ENCODE results near the gene PKM. TPM values are rescaled to one million over a fixed set of nuclear protein-coding genes. Genes with fewer than 3 reads are reported as not detected.

PKM gene
- total and polyA plus RNA-seq, 9 of the 15 experiments (the other 6 are each of a cell fraction or from before 2014, with no cell fraction given), result 140 to 825 (median 383) TPM

GRCh38 chr15:72276326-72276700, 45.3 kb upstream of the PKM start:
- FAIRE-seq (no peak), ATAC-seq (no peak), DNase-seq (ENCODE audit: extremely low read depth in 1 of 4, low spot score in 3 of 4) (no peak)
- Histone ChIP-seq H3K9me3 (replicated peaks; ENCODE audit: control insufficient read depth, insufficient read depth, low read depth, low read length) (no peaks in the 10 kb centered on the region), H3K9ac (ENCODE audit: insufficient read depth in 1 of 2, low read depth in 2 of 2, low read length in 2 of 2) (no peak overlapping the region), H3K27ac (ENCODE audit: extremely low read depth, low read depth, low read length) (no peak overlapping the region), H4K20me1 (replicated peaks; ENCODE audit: control insufficient read depth, insufficient read depth, low read length) (no peaks in the 10 kb centered on the region), H2AFZ (ENCODE audit: low read depth, low read length) (no peak overlapping the region), H3K4me2 (ENCODE audit: insufficient read depth, low read length) (no peak overlapping the region), H3K79me2 (ENCODE audit: control insufficient read depth, insufficient read depth, low read length) (peaks cover 13% of the 10 kb centered on the region), H3K9me1 (ENCODE audit: control insufficient read depth, insufficient read depth, low read length) (no peaks in the 10 kb centered on the region), H3K27me3 (ENCODE audit: control insufficient read depth in 2 of 2, insufficient read depth in 2 of 2, low read length in 2 of 2) (peaks cover 0 to 4% of the 10 kb centered on the region in 2 experiments; a peak in 1 of 5 replicates), H3K4me1 (replicated peaks in 1 of 2; ENCODE audit: control insufficient read depth in 2 of 2, insufficient read depth in 2 of 2, low read length in 2 of 2) (peaks cover 12% of the 10 kb centered on the region in 2 experiments; a peak in 4 of 5 replicates), H3K4me3 (no peak overlapping the region), H3K36me3 (ENCODE audit: control insufficient read depth, insufficient read depth, low read length) (no peaks in the 10 kb centered on the region)
- ChIA-PET CTCF (ENCODE audit: low intra/inter-chr PET ratio) (no interaction called here), POLR2A (no interaction called here)
- intact Hi-C loops (cut with micrococcal nuclease), result no loop called here
- in situ Hi-C loops (cut with MboI), result no loop called here
- BruUV-seq (replicated peaks), result no TSS peak
- TF ChIP-seq FOSL1 (tag; conservative IDR thresholded peaks at IDR 0.05), result 0 out of 2 replicates have a peak, but pooled peaks have one; percentile 15
- no peak for TF ChIP-seq ATF3 (IDR thresholded peaks at IDR 0.05)
- TF ChIP-seq ATF3 (CRISPR knock-in tag; conservative IDR thresholded peaks at IDR 0.05), result no peak
- no peak for TF ChIP-seq HNRNPLL (IDR thresholded peaks at IDR 0.05; ENCODE audit: low read depth, low read length, poor library complexity, severe bottlenecking)
- TF ChIP-seq NR2C2 (CRISPR knock-in tag; IDR thresholded peaks at IDR 0.05), result no peak
- TF ChIP-seq NR2C2 (tag; IDR thresholded peaks at IDR 0.05), result no peak
- TF ChIP-seq RHOXF2B (CRISPR knock-in tag; conservative IDR thresholded peaks at IDR 0.05), result no peak
- peak; percentile 23; the same call in 1 of the 2 replicates for TF ChIP-seq CBFA2T3 (IDR thresholded peaks at IDR 0.05)
- TF ChIP-seq CHD7 (IDR thresholded peaks at IDR 0.05; ENCODE audit: low read depth, low read length), result no peak
- TF ChIP-seq TAL1 (IDR thresholded peaks at IDR 0.05), result 0 out of 2 replicates have a peak, but pooled peaks have one; percentile 6
